Kidney (tissue), 14 donors: ENCODE data around the gene ELK3. TPM values are rescaled to one million over a fixed set of nuclear protein-coding genes. Genes with fewer than 3 reads are reported as not detected.

Experiments used
- DNase-seq, 5 donors: peaks; one replicate each; pipeline ENCODE4 v3.0.0-alpha.2; 2013 to 2020
- FAIRE-seq: peaks from 2 replicates; lab custom pipeline; 2012; peaks lifted over from hg19 to GRCh38; lab: Jason Lieb, UNC
- H3K27ac ChIP-seq, 2 donors: one replicate each; pipeline ENCODE4 v1.7.0; 2013; ENCODE audit warnings: low read depth in 2 of 2, low read length in 2 of 2, inconsistent platforms in 1 of 2
- H3K27me3 ChIP-seq: one replicate; pipeline ENCODE4 v1.7.1; 2013; ENCODE audit warnings: low read length, inconsistent platforms; ENCODE audit not compliant: control insufficient read depth, insufficient read depth
- H3K36me3 ChIP-seq, 3 donors: one replicate each; pipeline versions ENCODE4 v1.7.0 to v1.7.1; 2013; ENCODE audit warnings: low read length in 3 of 3, control low read depth in 1 of 3, inconsistent platforms in 1 of 3; ENCODE audit not compliant: insufficient read depth in 3 of 3, control insufficient read depth in 2 of 3
- H3K4me1 ChIP-seq, 3 donors: one replicate each; pipeline versions ENCODE4 v1.7.0 to v1.7.1; 2013; ENCODE audit warnings: low read length in 3 of 3, inconsistent platforms in 1 of 3, low read depth in 1 of 3; ENCODE audit not compliant: control insufficient read depth in 2 of 3, insufficient read depth in 2 of 3
- H3K4me3 ChIP-seq, 3 donors: one replicate each; pipeline versions ENCODE4 v1.7.0 to v1.8.1; 2013; ENCODE audit warnings: low read length in 3 of 3, control low read depth in 1 of 3, inconsistent platforms in 1 of 3
- H3K9ac ChIP-seq, 3 donors: one replicate each; pipeline versions ENCODE4 v1.7.0 to v1.7.1; 2013; ENCODE audit warnings: low read length in 3 of 3, control low read depth in 1 of 3, inconsistent platforms in 1 of 3
- H3K9me3 ChIP-seq, 3 donors: one replicate each; pipeline versions ENCODE4 v1.7.0 to v1.7.1; 2013; ENCODE audit warnings: low read length in 3 of 3, control low read depth in 1 of 3, inconsistent platforms in 1 of 3; ENCODE audit not compliant: control insufficient read depth in 2 of 3, insufficient read depth in 1 of 3
- intact Hi-C: fragments of 100-400 bp; cut with DNase I; formaldehyde crosslinking; loops from one replicate; pipeline ENCODE4 v1.11.1; 2022
- polyA plus RNA-seq: library from polyadenylated mRNA; stranded (reverse); fragments of 350-450 nt; fragmentation: Illumina TruSeq; extraction: RNeasy Lipid Tissue Mini Kit (QIAGEN cat#74804); gene quantifications from one replicate; pipeline ENCODE4 v1.2.3, GENCODE V29; 2014; ENCODE audit warnings: low read depth, low replicate concordance; ENCODE audit not compliant: insufficient read depth
- total RNA-seq: library from RNA; stranded (reverse); fragmentation: NEBNext Ultra II Directional; extraction: Animal tissue kit (Norgen Biotek cat#: 25700); gene quantifications from one replicate; pipeline ENCODE4 v1.2.1, GENCODE V29; 2021
- TF ChIP-seq, protein P1 (sequence below): IDR thresholded peaks from 3 replicates; pipeline ENCODE4 v1.5.1; 2012; ENCODE audit warnings: mild to moderate bottlenecking, moderate library complexity, borderline replicate concordance; ENCODE audit not compliant: insufficient read depth; ENCODE audit errors: extremely low read depth
- donor health status: control.
- donor health status: control.
- donor health status: control.
- donor health status: control.
- donor health status: control.
- donor health status: DM: yes; HTN: yes; CAD: no.
- donor health status: Normal renal cell carcinoma (clear cell type).

The ELK3 gene
- total and polyA plus RNA-seq, 2 donors from 2014 or later = 10.5 to 59.5 TPM

DNA sequence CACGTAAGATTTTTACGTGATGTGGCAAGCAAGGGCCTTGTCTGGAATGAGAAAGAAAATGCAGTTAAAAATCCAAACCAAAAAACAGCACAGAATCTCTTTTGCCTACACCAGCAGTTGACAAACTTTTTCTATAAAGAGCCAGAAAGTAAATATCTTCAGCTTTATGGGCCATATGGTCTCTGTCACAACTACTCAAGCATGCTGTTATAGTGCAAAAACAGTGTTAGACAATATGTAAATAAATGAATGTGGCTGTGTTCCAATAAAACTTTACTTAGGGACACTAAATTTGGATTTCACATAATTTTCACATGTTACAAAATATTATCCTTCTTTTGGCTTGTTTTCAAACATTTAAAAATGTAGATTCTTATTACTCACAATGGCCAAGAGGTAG, 6.2 kb upstream of the ELK3 start:
- Histone ChIP-seq H3K27me3 (no peaks in the 10 kb centered on the region), H3K27ac (no peak overlapping the region), H3K9ac (no peak overlapping the region), H3K9me3 (no peaks in the 10 kb centered on the region), H3K4me1 (peaks cover 0 to 4% (median 0%) of the 10 kb centered on the region in 3 donors), H3K36me3 (no peaks in the 10 kb centered on the region), H3K4me3 (no peak overlapping the region)
- intact Hi-C loops = no loop called here
- FAIRE-seq (no peak), DNase-seq (peak in 2 of 5 donors; percentile 79 to 90)
- TF ChIP-seq, protein P1, sequence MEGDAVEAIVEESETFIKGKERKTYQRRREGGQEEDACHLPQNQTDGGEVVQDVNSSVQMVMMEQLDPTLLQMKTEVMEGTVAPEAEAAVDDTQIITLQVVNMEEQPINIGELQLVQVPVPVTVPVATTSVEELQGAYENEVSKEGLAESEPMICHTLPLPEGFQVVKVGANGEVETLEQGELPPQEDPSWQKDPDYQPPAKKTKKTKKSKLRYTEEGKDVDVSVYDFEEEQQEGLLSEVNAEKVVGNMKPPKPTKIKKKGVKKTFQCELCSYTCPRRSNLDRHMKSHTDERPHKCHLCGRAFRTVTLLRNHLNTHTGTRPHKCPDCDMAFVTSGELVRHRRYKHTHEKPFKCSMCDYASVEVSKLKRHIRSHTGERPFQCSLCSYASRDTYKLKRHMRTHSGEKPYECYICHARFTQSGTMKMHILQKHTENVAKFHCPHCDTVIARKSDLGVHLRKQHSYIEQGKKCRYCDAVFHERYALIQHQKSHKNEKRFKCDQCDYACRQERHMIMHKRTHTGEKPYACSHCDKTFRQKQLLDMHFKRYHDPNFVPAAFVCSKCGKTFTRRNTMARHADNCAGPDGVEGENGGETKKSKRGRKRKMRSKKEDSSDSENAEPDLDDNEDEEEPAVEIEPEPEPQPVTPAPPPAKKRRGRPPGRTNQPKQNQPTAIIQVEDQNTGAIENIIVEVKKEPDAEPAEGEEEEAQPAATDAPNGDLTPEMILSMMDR = no peak

DNA sequence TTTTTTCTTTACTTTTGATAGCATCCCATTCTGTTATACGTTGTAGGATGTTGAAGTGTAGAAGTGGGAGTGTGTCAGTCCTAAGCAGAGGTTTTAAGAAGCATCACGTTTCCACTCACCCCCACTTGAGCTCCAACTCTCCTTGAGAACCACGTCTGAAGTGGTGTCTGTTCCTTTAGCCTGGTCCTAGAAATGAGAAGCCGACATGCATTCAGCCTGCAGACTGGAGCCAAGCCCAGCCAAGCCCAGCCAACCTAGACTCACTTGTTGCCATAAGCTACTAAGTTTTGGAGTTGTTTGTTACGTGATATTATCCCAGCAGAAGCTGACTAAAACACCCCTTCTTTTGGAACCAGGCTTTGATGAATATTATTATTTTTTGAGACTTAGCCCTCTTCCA, 4.4 kb upstream of the ELK3 start:
- Histone ChIP-seq H3K9ac (no peak overlapping the region), H3K4me1 (peaks cover 0 to 4% (median 0%) of the 10 kb centered on the region in 3 donors), H3K27ac (no peak overlapping the region), H3K9me3 (no peaks in the 10 kb centered on the region), H3K4me3 (no peak overlapping the region), H3K36me3 (no peaks in the 10 kb centered on the region), H3K27me3 (no peaks in the 10 kb centered on the region)
- DNase-seq (no peak), FAIRE-seq (no peak)
- TF ChIP-seq, protein P1 = no peak
- intact Hi-C loops = no loop called here

DNA sequence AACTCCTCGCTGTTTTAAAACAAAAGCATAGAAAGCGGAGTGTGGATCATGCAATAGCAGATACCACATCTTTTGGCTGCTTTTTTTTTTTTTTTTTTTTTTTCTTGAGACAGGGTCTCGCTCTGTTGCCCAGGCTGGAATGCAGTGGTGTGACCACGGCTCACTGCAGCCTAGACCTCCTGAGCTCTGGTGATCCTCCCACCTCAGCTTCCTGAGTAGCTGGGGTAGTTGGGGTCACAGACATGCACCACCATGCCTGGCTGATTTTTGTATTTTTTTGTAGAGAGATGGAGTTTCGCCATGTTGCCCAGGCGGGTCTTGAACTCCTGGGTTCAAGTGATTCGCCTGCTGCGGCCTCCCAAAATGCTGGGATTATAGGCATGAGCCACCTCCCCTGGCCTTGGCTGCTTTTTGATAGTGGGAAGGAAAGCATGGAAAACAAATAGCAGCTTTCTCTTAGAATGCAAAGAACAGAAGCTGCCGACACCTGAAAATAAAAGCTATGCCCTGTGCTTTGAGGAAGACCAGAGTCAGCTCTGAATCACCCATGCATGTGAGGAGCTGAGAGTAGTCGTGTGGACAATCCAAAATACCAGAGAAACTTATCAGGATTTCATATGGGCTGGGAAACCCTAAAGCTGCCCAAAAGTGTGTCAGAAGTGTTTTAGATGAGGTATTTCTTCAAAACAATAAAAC, 3.6 kb upstream of the ELK3 start:
- Histone ChIP-seq H3K4me1 (peaks cover 0 to 4% (median 0%) of the 10 kb centered on the region in 3 donors), H3K27me3 (no peaks in the 10 kb centered on the region), H3K36me3 (no peaks in the 10 kb centered on the region), H3K4me3 (no peak overlapping the region), H3K9ac (no peak overlapping the region), H3K27ac (no peak overlapping the region), H3K9me3 (no peaks in the 10 kb centered on the region)
- DNase-seq (peak in 4 of 5 donors; percentile 51 to 69 (median 62)), FAIRE-seq (no peak)
- TF ChIP-seq, protein P1 = no peak
- intact Hi-C loops = no loop called here
